ENCODE measurements around the gene TAS2R60. TPM values are rescaled to one million over a fixed set of nuclear protein-coding genes. Genes with fewer than 3 reads are reported as not detected.
"Not testable (repeated sequence)": the region's sequence is repeated elsewhere in the genome, so short reads cannot be mapped to it uniquely, and the experiment has no call there.

TAS2R60 gene
- total RNA-seq, 1 donor from 2014 or later = not detected

DNA sequence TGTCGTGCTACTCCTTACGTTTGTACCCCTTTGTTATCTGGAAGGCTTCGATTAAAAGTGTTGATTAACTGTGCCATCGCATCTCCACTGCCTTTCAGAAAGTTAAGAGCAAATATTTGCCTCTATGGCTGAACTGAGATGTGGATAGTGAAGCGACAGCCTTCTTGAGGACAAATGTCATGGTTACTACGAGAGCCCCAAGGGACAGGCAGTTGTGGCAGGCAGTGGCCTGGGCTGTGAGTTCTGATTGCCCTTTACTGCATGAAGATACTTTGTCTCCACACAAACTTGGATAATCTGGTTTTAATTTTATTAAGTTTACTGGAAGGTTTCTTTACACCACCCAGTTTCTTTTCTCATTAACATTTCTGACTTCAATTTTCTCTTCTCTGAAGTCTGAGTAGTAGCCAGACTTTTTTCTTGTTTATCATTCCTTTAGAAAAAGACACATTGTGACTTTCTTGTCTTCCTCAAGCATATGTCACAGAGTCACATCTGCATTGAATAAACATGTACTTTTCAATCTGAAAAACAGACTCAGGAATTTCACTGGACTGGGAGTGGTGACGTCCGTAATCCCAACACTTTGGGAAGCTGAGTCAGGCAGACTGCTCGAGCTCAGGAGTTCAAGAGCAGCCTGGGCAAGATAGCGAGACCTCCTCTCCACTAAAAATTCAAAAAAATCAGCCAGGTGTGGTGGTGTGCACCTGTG lies 36.0 kb downstream of the TAS2R60 start:
- no peak for DNase-seq

DNA sequence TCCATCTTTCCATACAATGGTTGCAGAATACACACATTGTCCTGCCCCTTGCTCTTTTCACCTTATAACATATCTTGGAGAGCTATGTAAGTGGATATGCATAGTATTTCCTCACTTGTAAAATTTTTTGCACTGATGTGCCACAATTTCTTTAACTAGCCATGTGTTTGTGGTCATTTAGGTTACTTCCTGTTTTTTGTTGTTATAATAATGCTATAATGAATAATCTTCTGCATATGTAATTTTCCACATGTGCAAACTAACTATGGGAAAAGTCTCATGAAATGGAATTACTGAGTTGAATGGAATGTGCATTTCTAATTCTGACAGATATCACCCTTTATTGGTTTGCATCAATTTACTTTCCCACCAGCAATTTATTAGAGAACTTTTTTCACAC lies 37.2 kb downstream of the TAS2R60 start:
- DNase-seq = no peak

DNA sequence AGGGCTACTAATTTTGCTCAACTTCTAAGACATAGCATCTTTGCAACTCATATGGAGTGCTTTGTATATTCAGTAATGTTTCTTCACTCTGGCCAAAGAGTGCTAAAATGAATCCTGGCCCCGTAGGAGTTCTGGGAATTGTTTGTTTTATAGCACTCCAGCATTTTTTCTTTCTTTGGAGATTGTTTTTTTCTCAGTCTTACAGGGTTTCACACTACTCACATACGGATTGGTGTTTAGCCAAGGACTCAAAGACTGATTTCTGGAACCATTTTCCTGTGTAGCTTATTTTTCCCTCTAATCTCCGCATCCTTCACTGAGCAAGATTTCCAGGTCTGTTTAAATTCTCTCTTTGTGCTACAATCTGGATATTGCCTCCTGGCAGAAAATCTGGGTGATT lies 40.9 kb downstream of the TAS2R60 start:
- DNase-seq = no peak

DNA sequence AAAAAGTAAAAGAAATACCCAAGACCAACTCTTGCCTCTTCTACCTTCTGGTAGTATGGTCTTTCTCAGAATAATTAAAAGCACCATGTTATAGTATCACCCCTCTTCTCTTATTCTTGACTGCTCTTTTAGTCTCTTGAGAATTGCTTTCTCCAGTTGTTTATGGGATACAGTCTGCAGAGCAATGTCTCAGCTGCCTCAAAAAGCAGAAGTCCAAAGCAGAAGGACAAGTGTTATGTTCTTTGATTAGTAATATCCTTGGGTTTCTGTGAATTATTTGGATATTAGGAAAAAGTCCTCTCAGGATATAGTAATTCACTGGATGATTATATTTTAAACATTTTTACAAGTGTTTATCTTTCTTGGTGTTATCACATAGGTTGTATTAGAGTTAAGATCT lies 41.8 kb downstream of the TAS2R60 start:
- no peak for DNase-seq

DNA sequence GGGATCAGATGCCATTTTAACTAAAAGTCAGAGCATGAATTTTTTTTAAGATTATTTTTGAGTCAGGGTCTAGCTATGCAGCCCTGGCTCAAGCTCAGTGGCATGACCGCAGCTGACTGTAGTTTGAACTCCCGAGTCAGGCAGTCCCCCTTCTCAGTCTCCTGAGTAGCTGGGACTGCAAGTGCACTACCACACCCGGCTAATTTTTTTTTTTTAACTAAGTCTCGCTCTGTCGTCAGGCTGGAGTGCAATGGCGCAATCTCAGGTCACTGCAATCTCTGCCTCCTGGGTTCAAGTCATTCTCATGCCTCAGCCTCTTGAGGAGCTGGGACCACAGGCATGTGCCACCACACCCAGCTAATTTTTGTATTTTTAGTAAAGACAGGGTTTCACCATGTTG lies 42.2 kb downstream of the TAS2R60 start:
- no peak for DNase-seq

DNA sequence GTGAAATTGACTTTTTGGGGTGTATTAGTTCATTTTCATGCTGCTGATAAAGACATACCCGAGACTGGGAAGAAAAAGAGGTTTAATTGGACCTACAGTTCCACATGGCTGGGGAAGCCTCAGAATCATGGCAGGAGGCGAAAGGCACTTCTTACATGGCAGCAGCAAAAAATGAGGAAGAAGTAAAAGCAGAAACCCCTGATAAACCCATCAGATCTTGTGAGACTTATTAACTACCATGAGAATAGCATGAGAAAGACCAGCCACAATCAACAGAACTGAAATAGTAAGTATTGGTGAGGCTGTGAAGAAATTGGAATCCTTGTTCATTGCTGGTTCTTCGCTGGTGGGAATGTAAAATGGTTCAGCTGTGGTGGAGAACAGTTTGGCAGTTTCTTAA lies 43.0 kb downstream of the TAS2R60 start:
- DNase-seq = not testable (repeated sequence)

DNA sequence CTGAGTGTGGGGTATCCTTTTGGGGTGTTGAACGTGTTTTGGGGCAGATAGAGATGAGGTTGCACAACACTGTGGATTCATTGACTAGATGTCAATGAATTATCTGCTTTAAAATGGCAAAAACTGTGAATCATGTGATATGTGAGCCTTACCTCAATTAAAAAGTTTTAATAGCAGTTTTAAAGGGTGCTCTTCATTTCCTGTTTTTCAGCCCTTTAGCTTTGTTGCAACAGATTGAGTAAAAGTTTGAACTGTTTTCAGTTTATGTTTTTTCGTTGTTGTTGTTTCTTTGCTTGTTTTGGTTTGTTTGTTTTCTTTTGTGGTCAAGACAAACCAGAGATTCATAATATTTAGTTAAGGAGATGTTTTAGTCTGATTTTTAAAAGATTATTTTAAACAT lies 43.8 kb downstream of the TAS2R60 start:
- no peak for DNase-seq

DNA sequence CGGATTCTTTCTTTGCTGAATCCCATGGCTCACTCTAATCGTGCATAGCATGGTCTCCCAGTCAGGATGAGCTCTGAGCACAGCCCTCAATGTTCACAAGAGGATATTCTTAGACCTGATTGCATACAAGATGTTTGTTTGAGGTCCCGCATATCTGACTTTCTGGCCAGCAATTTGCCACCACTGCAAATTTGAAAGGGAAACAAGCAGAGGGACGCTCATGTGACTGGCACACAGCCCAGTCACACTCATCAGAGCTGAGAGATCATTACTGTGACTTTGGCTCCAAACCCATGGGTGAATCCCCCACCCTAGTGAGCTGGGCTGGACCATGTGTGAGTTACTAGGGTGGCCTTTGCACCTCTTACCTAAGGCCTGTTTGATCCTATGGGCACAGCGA lies 44.3 kb downstream of the TAS2R60 start:
- DNase-seq = no peak

DNA sequence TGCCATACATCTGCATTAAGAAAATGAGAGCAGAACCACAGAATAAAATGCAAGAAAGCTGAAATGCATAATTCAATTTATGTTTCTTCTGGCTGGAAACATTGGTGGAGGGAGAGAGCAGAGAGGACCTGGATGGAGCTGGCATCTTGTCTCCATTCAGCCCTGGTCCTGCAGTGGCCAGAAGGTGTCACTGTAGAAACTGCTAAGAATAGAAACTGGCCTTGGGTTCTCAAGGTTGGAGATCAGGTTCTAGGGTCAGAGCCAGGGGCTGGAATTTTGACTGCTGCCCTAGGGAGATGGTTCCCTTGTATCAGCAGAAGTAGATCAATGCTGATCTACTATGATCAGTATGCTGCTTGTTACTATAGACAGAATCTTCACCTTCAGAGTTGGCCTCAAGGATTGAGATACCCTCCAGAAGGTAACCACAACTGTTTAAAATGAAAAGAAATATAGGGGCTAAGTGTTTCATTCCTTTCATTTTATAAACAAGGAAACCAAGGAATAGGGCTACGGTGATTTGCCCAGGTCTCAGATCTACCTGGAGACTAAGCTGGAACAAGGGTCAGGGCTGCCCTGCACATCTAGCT lies 47.6 kb downstream of the TAS2R60 start:
- DNase-seq = no peak

DNA sequence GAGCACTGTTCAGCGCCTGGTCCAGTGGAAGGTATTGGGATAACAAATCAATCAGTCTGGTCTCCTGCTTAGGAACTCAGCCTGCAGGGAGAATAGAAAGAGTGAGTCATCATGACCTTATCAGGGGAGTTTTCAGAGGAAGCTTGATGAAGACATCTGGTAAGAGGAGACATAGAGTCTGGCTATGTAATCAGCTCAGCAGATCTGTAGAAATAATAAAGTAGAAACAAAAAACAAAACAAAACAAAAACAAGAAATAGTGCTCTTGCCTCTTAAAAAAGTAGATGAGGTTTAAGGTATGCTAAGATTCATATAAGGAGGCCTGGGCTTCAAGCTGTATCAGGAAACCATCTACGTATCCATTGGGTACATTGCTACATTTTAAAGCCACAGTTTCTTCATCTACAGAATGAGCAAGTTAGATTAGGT lies 48.8 kb downstream of the TAS2R60 start:
- no peak for DNase-seq

DNA sequence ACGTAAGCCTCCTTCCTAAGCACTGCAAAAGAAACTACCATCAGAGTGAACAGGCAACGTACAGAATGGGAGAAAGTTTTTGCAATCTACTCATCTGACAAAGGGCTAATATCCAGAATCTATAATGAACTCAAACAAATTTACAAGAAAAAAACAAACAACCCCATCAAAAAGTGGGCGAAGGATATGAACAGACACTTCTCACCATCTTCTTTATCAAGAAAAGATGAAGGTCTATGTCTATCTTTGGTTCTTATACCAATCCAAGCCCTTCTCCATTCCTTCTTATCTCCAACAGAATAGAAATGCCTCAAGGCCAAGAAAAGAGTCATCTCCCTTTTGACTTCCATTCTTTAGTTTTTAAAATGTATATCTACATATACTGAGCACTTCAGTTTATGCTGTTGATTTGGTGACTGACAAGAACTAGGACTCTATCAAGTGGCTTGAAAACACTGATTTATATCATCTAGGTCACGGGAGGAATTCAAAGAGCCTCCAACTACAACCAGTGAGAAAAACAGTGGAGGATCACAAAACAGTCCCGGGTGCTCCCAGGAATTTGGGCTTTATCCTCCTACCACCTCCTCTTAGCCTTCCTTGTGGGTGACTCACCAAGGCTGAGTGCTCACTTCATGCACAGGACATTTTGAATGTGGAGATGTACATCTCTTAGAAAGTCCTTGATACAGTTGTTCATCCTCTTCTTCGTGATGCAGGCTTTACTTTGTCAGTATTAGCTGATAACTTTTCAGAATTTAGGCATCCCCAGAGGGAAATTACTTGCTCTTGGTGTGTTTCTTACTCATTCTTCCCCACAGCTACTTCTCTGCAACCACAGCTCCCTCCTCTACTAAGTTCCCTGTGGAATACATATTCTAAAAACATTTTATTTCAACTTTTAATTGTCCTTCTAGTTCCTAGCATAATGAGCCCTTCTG lies 49.8 kb downstream of the TAS2R60 start:
- no peak for DNase-seq

DNA sequence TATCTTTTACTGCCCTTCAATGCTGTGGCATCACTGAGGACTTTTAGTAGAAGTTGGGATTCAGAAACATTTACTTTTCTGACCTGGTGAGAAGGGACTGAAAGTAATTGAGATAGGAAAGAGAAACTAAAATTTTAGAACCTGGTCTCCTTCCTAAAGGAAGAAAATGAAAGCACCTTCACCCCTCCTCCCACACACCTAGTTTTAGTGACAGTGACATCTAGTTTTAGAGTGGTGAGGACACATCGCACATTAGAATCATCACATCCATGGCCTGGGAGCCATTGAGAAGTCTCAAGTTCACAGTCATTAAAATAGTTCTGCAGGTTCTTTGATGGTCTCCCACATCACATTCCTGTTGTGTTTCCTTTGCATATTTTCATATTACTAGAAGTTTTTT lies 50.5 kb downstream of the TAS2R60 start:
- DNase-seq = no peak

Other genes starting within 250 kb of the TAS2R60 start
- gene TAS2R40, start 221.4 kb upstream of the TAS2R60 start, total RNA-seq = not detected
- 36.0 TPM for gene GSTK1, start 180.0 kb upstream of the TAS2R60 start, total RNA-seq
- 0.31 TPM for gene TMEM139, start 158.5 kb upstream of the TAS2R60 start, total RNA-seq
- 20.7 TPM for gene CASP2, start 155.1 kb upstream of the TAS2R60 start, total RNA-seq
- gene CLCN1, start 127.3 kb upstream of the TAS2R60 start, total RNA-seq = under 0.01 TPM
- gene FAM131B, start 80.7 kb upstream of the TAS2R60 start, total RNA-seq = 91.1 TPM
- 9.4 TPM for gene ZYX, start 62.1 kb upstream of the TAS2R60 start, total RNA-seq
- gene EPHA1, start 34.6 kb upstream of the TAS2R60 start, total RNA-seq = not detected
- not detected for gene TAS2R41, start 34.4 kb downstream of the TAS2R60 start, total RNA-seq
- gene CTAGE15, start 128.3 kb downstream of the TAS2R60 start, total RNA-seq = 0.47 TPM
- 0.78 TPM for gene TCAF2, start 177.5 kb downstream of the TAS2R60 start, total RNA-seq

Measured in occipital lobe (tissue), 2 donors.